Brain microvascular endothelial cell (primary cell): ENCODE results near the gene HAUS7.

Source experiments
- DNase-seq: peaks from one replicate; pipeline ENCODE4 v3.0.0-alpha.2; 2020
- H3K27ac ChIP-seq: fragments of 250-450 bp; sonication (Bioruptor Pico); 2 replicates; pipeline ENCODE4 v1.5.1; 2020; ENCODE audit warnings: mild to moderate bottlenecking, moderate library complexity
- H3K27me3 ChIP-seq: fragments of 250-450 bp; sonication (Bioruptor Pico); replicated peaks from 2 replicates; pipeline ENCODE4 v1.5.1; 2020; ENCODE audit warnings: mild to moderate bottlenecking
- H3K36me3 ChIP-seq: fragments of 250-450 bp; sonication (Bioruptor Pico); replicated peaks from 2 replicates; pipeline ENCODE4 v1.5.1; 2020; ENCODE audit warnings: mild to moderate bottlenecking
- H3K4me3 ChIP-seq: 2 replicates; pipeline ENCODE4 v1.5.1; 2011; ENCODE audit warnings: low read depth, mild to moderate bottlenecking, control low read depth, low read length, moderate library complexity
- in situ Hi-C: cut with HindIII; loops from 2 replicates; pipeline ENCODE4 v1.10.0; 2017; ENCODE audit warnings: low sequenced_read_pairs, low pct_ligation_motif_present
- TF ChIP-seq, protein P1 (sequence below): IDR thresholded peaks from 2 replicates; pipeline ENCODE4 v1.5.1; 2011; ENCODE audit warnings: low read depth, mild to moderate bottlenecking, moderate library complexity, low read length, control low read depth, inconsistent platforms; ENCODE audit errors: missing control alignments

Gene HAUS7

DNA sequence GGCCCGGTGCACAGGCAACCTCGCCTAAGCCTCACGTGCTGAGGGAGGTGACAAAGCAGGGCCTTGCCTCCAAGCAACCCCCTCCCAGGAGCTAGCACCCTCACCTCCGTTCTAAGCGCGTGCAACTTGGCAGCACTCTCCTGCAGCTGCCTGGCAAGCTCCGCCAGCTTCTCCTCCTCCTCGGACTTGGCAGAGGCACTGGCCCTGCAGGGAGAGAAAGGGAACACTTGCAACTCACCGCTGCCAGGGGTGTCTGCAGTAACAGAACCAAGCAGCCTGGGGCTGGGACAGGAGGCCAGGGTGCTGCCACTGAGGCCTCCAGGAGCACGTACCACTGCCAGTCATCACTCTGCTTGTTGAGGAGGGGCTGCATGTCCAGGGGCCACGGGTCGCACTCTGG is 14.2 kb downstream of the HAUS7 start:
- Histone ChIP-seq H3K36me3 (no peaks in the 10 kb centered on the region), H3K27ac (no peak overlapping the region), H3K4me3 (no peak overlapping the region), H3K27me3 (no peaks in the 10 kb centered on the region)
- DNase-seq, result no peak
- in situ Hi-C loops, result no loop called here
- TF ChIP-seq, protein P1, sequence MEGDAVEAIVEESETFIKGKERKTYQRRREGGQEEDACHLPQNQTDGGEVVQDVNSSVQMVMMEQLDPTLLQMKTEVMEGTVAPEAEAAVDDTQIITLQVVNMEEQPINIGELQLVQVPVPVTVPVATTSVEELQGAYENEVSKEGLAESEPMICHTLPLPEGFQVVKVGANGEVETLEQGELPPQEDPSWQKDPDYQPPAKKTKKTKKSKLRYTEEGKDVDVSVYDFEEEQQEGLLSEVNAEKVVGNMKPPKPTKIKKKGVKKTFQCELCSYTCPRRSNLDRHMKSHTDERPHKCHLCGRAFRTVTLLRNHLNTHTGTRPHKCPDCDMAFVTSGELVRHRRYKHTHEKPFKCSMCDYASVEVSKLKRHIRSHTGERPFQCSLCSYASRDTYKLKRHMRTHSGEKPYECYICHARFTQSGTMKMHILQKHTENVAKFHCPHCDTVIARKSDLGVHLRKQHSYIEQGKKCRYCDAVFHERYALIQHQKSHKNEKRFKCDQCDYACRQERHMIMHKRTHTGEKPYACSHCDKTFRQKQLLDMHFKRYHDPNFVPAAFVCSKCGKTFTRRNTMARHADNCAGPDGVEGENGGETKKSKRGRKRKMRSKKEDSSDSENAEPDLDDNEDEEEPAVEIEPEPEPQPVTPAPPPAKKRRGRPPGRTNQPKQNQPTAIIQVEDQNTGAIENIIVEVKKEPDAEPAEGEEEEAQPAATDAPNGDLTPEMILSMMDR, result no peak

DNA sequence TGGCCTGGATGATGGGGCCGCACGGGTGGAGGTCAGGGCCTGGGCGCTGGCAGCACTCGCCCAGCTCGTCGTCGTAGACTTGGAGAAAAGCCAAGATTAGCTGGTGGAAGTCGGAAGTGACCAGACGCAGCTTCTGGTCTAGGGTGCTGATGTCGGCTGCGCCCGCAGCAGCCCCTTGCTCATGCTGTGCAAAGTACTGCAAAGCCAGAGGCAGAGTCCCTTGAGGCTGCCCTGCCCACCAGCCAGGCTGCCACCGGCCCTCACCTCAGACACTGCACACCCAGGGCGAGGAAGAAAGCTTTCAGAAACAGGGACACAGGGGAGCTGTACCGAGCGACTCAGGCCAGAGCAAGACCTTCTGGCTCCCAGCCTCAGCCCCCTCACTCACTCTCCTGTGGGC is 14.8 kb downstream of the HAUS7 start:
- H3K27ac ChIP-seq, result no peak overlapping the region
- H3K4me3 ChIP-seq, result no peak overlapping the region
- H3K36me3 ChIP-seq, result no peaks in the 10 kb centered on the region
- no peaks in the 10 kb centered on the region for H3K27me3 ChIP-seq
- TF ChIP-seq, protein P1, result no peak
- DNase-seq, result no peak
- in situ Hi-C loops, result no loop called here

DNA sequence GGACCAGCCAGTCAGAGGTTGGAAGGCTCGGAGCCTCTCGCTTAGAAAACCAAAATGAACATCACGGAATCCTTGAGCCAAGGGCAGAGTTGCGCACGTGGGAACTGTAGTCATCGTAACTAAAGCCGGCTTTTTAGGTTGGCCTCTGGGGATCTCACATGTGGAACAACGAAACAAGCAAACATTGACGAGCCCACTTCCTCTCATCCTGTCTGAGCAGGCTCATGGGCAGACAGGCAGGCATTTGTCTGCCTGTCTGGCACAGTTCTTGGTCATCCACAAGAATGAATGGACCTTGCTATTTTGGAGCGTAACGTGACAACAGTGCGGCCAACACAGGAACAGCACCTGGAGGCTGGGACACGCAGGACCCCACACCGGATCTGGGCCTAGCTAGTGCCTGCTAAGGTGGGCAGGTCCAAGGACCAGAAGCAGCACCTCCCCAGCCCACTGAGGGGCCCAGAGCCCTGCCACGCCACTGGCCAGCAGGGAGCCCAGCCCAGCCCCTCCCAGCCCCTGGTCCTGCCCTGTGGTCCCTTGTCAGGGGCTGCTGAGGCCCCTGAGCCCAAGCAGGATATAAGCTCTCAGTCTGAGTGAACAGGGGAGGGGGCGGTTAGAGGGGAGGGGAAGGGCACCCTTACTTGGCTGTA is 15.3 kb downstream of the HAUS7 start:
- in situ Hi-C loops, result no loop called here
- DNase-seq, result no peak
- TF ChIP-seq, protein P1, result no peak

DNA sequence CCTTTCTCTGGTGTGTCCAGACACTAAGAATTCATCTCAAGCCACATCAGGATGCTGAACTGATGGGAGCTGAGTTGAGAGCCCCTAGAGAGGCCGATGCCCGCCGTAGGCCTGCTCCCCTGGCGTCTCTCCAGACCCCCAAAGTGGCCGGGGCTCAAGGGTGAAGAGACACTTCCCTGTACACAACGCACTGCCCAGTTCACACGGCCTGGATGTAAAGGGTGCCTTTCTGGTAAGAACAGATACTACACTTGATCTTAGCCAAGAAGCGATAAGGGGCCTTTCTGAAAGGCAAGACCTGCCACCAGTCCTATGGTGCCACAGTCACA is 19.5 kb downstream of the HAUS7 start:
- DNase-seq, result no peak
- in situ Hi-C loops, result no loop called here
- no peak overlapping the region for H3K4me3 ChIP-seq
- TF ChIP-seq, protein P1, result no peak
- no peaks in the 10 kb centered on the region for H3K36me3 ChIP-seq
- H3K27me3 ChIP-seq, result no peaks in the 10 kb centered on the region
- H3K27ac ChIP-seq, result no peak overlapping the region

More for the DNA sequence above, 15.3 kb downstream of the HAUS7 start:
- Histone ChIP-seq H3K36me3 (no peaks in the 10 kb centered on the region), H3K4me3 (no peak overlapping the region), H3K27ac (no peak overlapping the region), H3K27me3 (no peaks in the 10 kb centered on the region)

DNA sequence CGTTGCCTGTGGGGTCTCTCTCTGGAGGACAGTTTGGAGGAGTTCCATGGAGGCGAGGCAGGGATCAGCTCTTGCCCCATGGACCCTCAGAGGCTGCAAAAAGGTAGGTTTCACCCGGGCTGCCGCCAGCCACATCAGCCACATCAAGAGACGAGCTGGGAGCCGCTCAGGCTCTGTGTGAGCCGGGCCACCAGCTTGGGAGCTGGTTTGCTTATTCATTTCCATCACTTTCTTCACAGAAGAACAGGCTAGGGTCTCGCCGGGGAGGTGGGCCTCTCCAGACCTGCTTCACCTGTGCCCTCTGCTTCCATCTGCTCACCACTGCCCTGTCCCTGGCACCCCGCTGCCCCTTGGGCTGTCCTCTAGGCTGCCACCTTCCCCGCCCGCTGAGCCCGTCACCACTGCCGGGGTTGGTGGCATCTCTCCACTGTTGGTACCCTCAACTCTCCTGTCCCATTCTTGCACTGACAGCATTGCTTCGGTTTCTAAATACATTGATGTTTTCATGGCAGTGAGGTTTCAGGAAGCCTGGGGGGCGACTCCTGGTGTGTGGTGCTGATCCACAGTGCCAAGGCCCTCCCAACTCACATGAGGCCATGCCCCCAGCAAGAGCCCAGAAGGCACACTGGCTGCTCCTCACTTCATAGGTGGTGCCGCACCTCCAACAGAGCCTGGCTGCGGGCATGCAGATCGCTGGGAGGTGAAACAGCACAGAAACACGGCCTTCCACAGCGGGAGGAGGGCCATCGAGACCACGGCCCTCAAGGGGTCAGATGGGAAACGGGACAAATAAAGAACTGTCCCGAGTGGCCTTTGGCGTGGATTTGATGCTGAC is 20.0 kb downstream of the HAUS7 start:
- Histone ChIP-seq H3K27ac (no peak overlapping the region), H3K4me3 (no peak overlapping the region), H3K27me3 (no peaks in the 10 kb centered on the region), H3K36me3 (no peaks in the 10 kb centered on the region)
- DNase-seq, result no peak
- TF ChIP-seq, protein P1, result no peak
- in situ Hi-C loops, result no loop called here
